GM12865 (cell line): ENCODE data around the gene SPOCK2.

Source experiments
- DNase-seq: peaks from one replicate; pipeline ENCODE4 v3.0.0; 2010; ENCODE audit warnings: low read depth
- H3K4me3 ChIP-seq: 2 replicates; pipeline ENCODE4 v1.5.1; 2011; ENCODE audit warnings: mild to moderate bottlenecking, low read depth, low read length, control low read depth
- CTCF ChIP-seq: IDR thresholded peaks from 2 replicates; pipeline ENCODE4 v1.5.1; 2011; ENCODE audit warnings: low read length, control low read depth, low read depth, inconsistent platforms; ENCODE audit not compliant: insufficient read depth; ENCODE audit errors: missing control alignments

Gene SPOCK2

DNA sequence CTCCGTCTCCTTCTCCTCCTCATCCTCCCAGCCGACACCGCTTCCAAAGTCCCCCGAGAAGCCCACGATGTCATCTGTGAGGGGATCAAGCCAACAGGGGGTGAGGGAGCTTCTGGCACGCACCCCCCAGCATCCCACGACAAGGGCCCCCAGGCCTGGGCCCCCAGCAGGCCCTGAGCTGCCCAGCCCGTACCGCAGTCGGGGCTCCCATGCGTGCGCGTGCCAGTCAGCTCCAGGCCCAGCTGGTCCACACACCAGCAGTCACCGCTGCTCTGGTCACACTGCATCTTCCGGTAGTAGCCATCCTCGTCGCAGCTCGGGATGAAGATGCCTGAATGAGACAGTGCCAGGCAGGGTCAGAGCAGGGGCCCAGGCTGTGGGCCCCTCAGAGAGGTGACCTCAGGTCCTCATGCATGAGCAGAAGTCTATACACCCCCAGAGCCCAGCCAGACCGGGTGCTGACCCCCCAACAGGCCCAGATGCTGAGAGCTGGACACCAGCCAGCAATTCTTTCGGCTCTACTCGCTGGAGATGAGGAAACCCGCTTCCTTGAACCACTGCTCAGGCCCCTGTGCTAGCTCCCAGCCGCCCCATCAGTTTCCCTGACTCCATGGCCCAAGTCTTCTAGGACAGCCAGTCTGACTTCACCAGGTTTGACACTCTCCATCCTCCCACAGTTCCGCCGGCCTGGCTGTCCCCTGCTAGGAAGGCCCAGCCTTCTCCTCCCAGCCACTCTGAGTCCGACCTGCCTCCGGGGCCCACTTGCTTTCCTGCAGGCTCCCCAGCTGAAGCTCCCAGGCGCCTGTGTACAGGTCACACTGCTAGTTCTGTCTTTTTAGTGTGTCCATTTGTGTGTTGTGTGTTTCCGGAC is 25.3 kb downstream of the SPOCK2 start:
- H3K4me3 ChIP-seq = no peak overlapping the region
- no peak for DNase-seq
- TF ChIP-seq CTCF = no peak

GRCh38 chr10:72062382-72062781 is 26.0 kb downstream of the SPOCK2 start:
- TF ChIP-seq CTCF = no peak
- H3K4me3 ChIP-seq = no peak overlapping the region
- DNase-seq = no peak

DNA sequence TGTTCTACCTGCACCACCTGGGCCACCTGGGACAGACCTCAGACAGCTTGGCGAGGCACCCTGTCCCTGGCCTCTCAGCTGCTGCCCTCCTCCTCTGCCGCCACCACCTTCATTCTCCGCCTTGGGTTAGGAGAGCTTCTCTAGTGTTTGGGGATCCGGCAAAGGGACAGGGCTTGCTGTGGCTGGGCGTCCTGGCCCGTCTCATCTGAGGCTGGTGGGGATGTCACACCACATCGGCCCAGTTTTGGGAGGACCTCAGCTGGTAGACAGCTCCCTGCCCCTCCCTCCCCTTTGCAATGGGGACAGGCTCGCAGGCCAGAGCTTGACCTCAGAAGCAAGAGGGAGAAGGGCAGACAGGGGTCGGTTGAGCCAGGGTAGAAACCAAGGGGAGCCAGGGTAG is 26.4 kb downstream of the SPOCK2 start:
- no peak overlapping the region for H3K4me3 ChIP-seq
- no peak for TF ChIP-seq CTCF
- DNase-seq = no peak

- peak; percentile 21 for TF ChIP-seq CTCF
- H3K4me3 ChIP-seq = no peak overlapping the region
- DNase-seq = no peak
Observed at GRCh38 chr10:72061491-72061890, 26.9 kb downstream of the SPOCK2 start.

GRCh38 chr10:72059843-72060822 is 28.2 kb downstream of the SPOCK2 start:
- H3K4me3 ChIP-seq = no peak overlapping the region
- no peak for TF ChIP-seq CTCF
- DNase-seq = peak; percentile 33

DNA sequence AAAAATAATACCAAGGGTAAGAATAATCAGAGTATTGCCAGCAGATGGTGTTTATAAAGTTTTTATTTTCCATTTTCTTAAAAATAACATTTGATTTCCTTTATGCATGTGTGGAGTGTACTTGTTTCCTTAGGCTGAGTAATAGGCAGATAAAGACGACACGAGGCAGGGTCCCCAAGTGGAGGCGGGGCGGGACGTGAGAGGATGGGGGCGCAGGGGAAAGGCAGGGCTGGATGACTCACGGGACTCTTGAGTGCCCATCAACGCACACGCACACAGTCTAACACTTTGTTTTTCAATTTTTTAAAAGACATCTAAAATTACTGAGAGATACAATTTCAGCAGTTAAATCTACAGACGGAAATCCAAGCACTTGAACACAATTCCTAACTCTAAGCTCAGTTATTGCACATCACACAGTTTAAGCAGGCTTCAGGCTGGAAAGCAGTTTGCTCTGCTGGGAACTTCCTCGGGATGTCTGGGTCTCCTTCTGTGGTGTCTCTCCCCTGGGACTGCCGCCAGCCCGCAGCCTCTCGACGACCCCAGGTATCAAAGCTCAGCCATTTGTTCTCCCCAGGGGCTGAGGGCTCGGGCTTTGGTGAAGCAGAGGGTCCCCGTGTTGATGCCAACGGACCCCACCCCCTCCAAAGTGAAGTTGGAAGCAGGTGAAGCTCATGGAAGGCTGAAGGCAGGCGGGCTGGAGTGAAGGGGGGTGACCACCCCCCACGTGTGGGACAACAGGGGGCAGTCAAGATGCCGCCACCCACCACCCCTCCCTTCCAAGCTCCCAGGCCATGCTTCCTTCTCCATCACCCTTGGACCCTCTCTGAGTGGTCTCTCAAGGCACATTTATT is 29.1 kb downstream of the SPOCK2 start:
- H3K4me3 ChIP-seq = no peak overlapping the region
- TF ChIP-seq CTCF = no peak
- no peak for DNase-seq
